Coronary artery (tissue), 2 donors: ENCODE data around the gene KCTD5.
A peak's percentile ranks its signal among the peaks of the same experiment; 100 is the strongest.
"Not testable (repeated sequence)": the region's sequence is repeated elsewhere in the genome, so short reads cannot be mapped to it uniquely, and the experiment has no call there.

ENCODE experiments used
- DNase-seq: peaks from one replicate; pipeline ENCODE4 v3.0.0-alpha.2; 2017; ENCODE audit warnings: low spot score
- H3K27ac ChIP-seq, 2 donors: fragments of 200-600 bp; sonication (generic); one replicate each; pipeline ENCODE4 v1.5.1; 2016 to 2019
- H3K4me3 ChIP-seq: fragments of 200-600 bp; sonication (generic); 2 replicates; pipeline ENCODE4 v1.5.1; 2016; ENCODE audit warnings: mild to moderate bottlenecking, moderate library complexity
- TF ChIP-seq, protein P1 (sequence below): fragments of 200-600 bp; sonication (generic); IDR thresholded peaks from one replicate; pipeline ENCODE4 v1.5.1; 2019; ENCODE audit warnings: antibody characterized with exemption

Gene KCTD5

GRCh38 chr16:2660755-2661373 is 21.5 kb upstream of the KCTD5 start:
- H3K4me3 ChIP-seq, H3K27ac ChIP-seq, DNase-seq: not testable (repeated sequence)
- TF ChIP-seq, protein P1, sequence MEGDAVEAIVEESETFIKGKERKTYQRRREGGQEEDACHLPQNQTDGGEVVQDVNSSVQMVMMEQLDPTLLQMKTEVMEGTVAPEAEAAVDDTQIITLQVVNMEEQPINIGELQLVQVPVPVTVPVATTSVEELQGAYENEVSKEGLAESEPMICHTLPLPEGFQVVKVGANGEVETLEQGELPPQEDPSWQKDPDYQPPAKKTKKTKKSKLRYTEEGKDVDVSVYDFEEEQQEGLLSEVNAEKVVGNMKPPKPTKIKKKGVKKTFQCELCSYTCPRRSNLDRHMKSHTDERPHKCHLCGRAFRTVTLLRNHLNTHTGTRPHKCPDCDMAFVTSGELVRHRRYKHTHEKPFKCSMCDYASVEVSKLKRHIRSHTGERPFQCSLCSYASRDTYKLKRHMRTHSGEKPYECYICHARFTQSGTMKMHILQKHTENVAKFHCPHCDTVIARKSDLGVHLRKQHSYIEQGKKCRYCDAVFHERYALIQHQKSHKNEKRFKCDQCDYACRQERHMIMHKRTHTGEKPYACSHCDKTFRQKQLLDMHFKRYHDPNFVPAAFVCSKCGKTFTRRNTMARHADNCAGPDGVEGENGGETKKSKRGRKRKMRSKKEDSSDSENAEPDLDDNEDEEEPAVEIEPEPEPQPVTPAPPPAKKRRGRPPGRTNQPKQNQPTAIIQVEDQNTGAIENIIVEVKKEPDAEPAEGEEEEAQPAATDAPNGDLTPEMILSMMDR: peak; percentile 24

DNA sequence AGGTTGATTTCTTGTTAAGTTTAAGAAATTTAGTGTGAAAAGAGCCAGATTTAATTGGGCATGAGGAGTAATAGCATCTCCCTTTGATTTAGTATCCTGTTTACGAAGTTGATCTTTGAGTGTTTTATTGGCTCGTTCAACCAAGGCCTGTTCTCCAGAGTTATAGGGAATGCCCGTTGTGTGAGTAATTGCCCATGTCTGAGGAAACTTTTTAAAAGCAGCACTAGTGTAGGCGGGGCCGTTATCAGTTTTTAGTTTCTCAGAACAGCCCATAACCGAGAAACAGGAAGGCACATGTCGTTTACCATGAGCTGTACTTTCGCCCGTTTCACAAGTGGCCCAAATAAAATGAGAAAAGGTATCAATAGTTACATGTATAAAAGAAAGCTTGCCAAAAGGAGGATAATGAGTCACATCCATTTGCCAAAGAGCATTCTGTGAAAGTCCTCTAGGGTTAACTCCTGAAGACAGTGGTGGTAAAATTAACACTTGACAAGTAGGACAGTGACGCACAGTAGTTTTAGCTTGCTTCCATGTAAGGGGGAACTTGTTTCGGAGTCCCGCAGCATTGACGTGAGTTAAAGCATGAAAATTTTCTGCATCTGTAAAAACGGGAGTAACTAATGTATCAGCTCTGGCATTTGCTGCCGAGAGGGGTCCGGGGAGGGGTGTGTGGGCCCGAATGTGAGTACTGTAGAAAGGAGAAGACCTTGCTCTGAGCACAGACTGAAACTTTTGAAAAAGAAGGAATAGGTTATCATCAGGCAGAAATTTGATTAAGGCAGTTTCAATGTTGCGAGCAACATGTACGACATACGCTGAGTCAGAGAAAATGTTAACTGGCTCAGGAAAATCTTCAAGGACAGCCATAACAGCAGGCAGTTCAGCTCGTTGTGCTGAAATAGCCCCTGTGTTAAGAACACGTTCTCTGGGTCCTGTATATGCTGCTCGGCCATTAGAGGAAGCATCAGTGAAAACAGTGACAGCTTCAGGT is 18.5 kb upstream of the KCTD5 start:
- peak overlapping the region in 1 of 2 donors; percentile 54 for H3K27ac ChIP-seq
- no peak for DNase-seq
- TF ChIP-seq, protein P1: no peak
- no peak overlapping the region for H3K4me3 ChIP-seq

DNA sequence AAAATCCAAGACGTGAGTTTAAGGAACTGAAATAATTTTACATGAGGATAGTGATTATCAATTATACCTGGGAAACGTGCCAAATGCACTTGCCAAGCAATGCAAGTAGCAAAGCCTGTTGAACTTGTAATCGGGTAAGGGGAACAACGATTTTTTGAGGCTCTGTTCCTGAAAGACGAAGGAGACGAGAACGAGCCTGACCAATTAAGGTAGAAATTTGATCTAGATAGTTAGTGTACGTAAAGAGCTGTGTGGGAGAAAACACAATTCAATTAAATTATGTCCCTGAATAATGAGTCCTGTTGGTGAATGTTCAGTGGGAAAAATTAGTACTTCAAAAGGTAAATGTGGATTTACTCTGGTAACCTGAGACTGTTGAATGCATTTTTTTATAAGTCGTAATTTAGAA is 17.7 kb upstream of the KCTD5 start:
- Histone ChIP-seq H3K4me3 (no peak overlapping the region), H3K27ac (no peak overlapping the region)
- no peak for DNase-seq
- TF ChIP-seq, protein P1: no peak

DNA sequence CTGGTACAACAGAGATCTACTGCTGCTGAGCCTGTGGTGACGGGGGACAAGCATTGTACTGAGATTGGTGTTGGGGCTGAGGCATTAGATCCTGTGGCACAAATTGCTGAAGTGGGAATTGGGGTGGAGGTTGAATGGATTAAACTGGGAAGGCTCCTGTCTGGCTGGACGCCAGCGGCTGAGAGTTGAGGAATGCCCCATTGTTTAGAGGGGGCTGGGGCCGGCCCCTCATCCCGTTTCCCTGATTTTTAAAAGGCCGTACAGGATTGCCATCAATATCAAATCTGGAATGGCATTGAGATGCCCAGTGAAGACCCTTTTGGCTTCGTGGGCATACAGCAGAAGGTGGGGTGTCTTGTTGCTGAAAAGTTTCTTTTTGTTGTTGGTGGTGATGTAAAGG is 15.7 kb upstream of the KCTD5 start:
- H3K4me3 ChIP-seq, DNase-seq, H3K27ac ChIP-seq: not testable (repeated sequence)

GRCh38 chr16:2669587-2669986 is 12.7 kb upstream of the KCTD5 start:
- not testable (repeated sequence) for DNase-seq
- peak overlapping the region; percentile 48 for H3K4me3 ChIP-seq
- H3K27ac ChIP-seq: peak overlapping the region in 1 of 2 donors; percentile 68

DNA sequence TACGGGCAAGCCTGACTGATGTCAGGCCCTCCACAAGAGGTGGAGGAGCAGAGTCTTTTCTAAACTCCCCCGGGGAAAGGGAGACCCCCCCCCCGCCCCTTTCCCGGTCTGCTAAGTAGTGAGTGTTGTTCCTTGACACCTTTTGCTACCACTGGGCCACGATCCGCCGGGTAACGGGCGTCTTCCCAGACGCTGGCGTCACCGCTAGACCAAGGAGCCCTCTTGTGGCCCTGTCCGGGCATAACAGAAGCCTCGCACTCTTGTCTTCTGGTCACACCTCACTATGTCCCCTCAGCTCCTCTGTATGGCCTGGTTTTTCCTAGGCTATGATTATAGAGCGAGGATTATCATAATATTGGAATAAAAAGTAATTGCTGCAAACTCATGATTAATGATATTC is 12.3 kb upstream of the KCTD5 start:
- Histone ChIP-seq H3K27ac (peak overlapping the region in 1 of 2 donors; percentile 68), H3K4me3 (peak overlapping the region; percentile 48)
- not testable (repeated sequence) for DNase-seq
- TF ChIP-seq, protein P1: peak; percentile 59

DNA sequence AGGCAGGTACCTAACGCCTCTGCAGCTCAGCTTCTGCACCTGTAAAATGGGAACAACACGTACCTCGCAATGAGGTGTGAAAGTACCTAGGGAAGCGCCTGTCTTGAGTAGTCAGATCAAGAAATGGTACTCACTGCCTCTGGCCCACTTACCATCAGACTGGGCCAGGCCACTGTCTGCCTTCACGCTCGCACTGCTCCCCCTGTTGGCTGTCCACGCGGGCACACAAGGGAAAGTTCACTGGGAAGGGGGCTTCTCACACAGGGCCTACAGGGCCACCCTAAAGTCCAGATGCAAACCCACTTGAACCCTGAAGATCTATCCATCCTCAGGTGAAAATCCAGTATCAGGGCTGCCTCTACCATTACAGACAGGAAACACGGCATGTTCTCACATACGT is 11.1 kb upstream of the KCTD5 start:
- H3K27ac ChIP-seq, DNase-seq, H3K4me3 ChIP-seq: not testable (repeated sequence)

GRCh38 chr16:2671741-2672140 is 10.6 kb upstream of the KCTD5 start:
- no peak for DNase-seq
- TF ChIP-seq, protein P1: no peak
- no peak overlapping the region for H3K27ac ChIP-seq
- H3K4me3 ChIP-seq: peak overlapping the region; percentile 87
